Activated T-cell treated with anti-CD3 and anti-CD28 coated beads, Interleukin-2, amount 50 U/mL, for 4 hours (primary cell): Measurements from ENCODE around the gene AFDN. TPM values are rescaled to one million over a fixed set of nuclear protein-coding genes. Genes with fewer than 3 reads are reported as not detected.

ENCODE experiments used
- ATAC-seq, 2 donors: fragments of 200-7000 bp; cut with Tn5 transposase; one replicate each; pipeline ENCODE4 v1.10.0; 2021
- DNase-seq: peaks from one replicate; pipeline ENCODE4 v3.0.0-alpha.2; 2020
- H3K27me3 Mint-ChIP-seq: one replicate; pipeline ENCODE4 v1.8.0; 2021; ENCODE audit warnings: low read depth, mixed read lengths
- H3K36me3 Mint-ChIP-seq: one replicate; pipeline ENCODE4 v1.8.0; 2022; ENCODE audit warnings: mixed read lengths; ENCODE audit not compliant: insufficient read depth
- H3K4me1 Mint-ChIP-seq: one replicate; pipeline ENCODE4 v1.8.0; 2021; ENCODE audit warnings: low read depth, mixed read lengths
- H3K4me3 Mint-ChIP-seq: one replicate; pipeline ENCODE4 v1.8.0; 2021; ENCODE audit warnings: mild to moderate bottlenecking, moderate library complexity, mixed read lengths
- H3K9me3 Mint-ChIP-seq: one replicate; pipeline ENCODE4 v1.8.0; 2021; ENCODE audit warnings: mixed read lengths
- total RNA-seq, 3 donors: library from RNA; stranded (reverse); gene quantifications; one replicate each; pipeline ENCODE4 v1.2.1, GENCODE V29; 2021

Gene AFDN
- total RNA-seq, 3 donors from 2014 or later, result 12.8 to 29.1 (median 17.9) TPM

DNA sequence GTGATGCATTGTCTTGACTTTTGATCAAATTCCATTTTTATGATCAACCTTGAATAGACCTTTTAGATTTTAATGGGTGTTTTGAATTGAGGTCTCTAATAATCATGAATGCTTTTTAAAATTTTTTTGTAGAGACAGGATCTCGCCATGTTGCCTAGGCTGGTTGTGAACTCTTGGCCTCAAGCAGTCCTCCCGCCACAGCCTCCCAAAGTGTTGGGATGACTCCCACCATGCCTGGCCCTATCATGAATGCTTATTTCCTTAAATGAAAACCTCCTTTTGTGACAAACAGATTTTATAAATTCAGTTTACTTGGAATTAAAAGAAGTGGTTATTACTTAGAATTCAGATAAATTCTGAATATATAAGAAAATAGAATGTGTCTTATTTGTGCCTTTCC lies 110.6 kb downstream of the AFDN start:
- DNase-seq (no peak), ATAC-seq (no peak)
- H3K4me1 Mint-ChIP-seq, result no peaks in the 10 kb centered on the region
- H3K36me3 Mint-ChIP-seq, result no peaks in the 10 kb centered on the region
- H3K9me3 Mint-ChIP-seq, result no peaks in the 10 kb centered on the region
- H3K4me3 Mint-ChIP-seq, result no peak overlapping the region
- no peaks in the 10 kb centered on the region for H3K27me3 Mint-ChIP-seq

DNA sequence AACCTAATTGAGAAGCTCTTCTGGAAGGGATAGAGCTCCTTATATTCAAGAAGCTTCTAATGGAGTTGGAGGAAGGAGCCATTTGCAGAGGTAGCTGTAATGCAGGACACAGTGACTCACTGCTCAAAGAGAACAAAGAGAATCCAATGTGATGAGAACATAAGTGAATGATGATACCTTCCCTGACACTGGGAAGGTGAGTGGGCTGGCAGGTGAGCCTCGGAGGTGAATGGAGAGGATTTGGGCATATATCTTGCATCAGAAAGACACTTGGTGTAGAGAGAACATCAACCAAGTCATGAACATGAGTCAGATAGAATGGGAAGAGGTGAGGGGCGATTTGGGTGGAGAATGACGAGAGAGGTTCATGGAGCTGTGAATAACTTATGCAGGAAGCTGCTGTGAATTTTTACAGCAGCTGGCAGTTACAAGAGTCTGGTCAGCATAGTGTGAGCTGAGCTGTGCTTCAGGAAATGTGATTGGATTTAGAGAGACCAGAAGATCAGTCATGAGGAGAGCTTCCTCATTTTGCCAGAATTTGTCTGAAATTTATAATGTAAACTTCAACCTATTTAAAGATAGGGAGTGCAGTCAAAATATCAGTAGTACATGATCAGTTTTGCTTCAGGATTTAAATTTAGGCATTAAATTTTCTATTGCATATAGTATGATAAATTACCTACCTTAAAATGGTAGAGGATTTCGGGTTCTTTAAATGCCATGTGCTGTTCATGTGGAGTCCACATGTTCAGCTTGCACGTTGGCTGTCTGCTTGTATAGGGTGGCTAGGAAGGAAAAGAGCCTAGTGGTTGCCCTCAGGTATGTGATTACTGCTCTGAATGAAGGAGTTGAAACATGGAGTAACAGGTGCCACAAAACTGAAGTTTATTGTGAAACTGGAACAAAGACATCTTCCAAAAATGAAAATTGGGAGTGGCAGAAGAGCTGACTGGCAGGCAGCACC lies 111.5 kb downstream of the AFDN start:
- Mint-ChIP-seq H3K9me3 (no peaks in the 10 kb centered on the region), H3K4me1 (no peaks in the 10 kb centered on the region), H3K4me3 (no peak overlapping the region), H3K36me3 (no peaks in the 10 kb centered on the region), H3K27me3 (no peaks in the 10 kb centered on the region)
- no peak for DNase-seq
- no peak for ATAC-seq

DNA sequence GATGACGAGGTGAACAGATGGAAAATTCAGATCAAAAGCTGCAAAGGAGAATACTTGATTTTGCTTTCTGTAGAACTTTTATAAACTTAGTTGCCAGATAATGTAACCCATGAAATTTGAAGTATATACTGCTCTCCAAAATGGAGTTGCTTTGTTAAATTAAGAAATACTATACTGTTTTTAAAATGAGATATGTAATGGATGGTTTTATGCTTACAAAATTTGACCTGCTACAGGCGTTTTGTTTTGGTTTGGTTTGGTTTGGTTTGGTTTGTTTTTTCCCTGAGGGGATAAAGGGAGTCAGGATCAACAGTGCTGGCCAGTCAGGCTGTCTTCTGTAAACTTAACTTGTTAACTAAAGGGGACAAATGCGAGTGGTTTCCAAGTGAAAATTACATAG lies 115.1 kb downstream of the AFDN start:
- no peaks in the 10 kb centered on the region for H3K27me3 Mint-ChIP-seq
- H3K9me3 Mint-ChIP-seq, result no peaks in the 10 kb centered on the region
- no peaks in the 10 kb centered on the region for H3K4me1 Mint-ChIP-seq
- no peak overlapping the region for H3K4me3 Mint-ChIP-seq
- no peak for ATAC-seq
- no peaks in the 10 kb centered on the region for H3K36me3 Mint-ChIP-seq
- DNase-seq, result no peak

DNA sequence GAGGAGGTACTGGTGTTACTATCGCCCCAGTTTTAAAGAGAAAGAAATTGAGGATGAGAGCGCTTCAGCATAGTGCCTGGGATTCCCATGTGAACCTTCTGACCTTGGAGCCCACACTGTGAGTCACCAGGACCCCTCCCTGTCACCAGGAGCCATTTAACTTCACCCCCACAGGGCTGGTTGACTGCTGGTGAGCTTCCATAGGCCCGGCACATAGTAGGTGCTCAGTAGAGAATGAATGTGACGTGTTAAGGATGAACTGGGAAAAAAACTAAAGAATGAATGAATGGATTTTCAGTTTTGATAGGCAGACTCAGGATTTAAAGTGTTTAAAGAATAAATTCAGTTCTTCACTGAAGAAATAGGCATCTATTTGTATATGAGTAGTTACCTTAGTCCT lies 117.4 kb downstream of the AFDN start:
- no peaks in the 10 kb centered on the region for H3K27me3 Mint-ChIP-seq
- H3K4me1 Mint-ChIP-seq, result no peaks in the 10 kb centered on the region
- H3K9me3 Mint-ChIP-seq, result no peaks in the 10 kb centered on the region
- ATAC-seq, result no peak
- H3K4me3 Mint-ChIP-seq, result no peak overlapping the region
- no peak for DNase-seq
- peaks cover 8% of the 10 kb centered on the region for H3K36me3 Mint-ChIP-seq

DNA sequence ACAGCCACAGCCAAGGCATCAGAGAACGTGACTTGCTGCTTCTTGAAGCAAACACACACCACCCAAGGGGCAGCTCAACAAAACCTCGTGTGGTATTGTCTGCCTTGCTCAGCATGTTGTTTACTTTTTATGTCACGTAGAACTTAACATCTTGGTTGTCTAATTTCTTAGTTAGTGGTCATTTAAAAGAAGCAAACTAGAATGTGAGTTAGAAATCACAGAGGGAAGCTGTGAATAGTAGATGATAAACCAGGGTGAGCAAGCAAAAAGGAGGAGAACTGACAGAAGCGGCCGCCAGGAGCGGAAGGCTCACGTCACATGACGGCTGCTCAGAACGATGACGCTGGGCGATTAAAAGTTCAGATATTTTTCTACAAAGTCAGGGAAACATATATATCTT lies 119.3 kb downstream of the AFDN start:
- ATAC-seq, result no peak
- no peaks in the 10 kb centered on the region for H3K27me3 Mint-ChIP-seq
- no peak overlapping the region for H3K4me3 Mint-ChIP-seq

DNA sequence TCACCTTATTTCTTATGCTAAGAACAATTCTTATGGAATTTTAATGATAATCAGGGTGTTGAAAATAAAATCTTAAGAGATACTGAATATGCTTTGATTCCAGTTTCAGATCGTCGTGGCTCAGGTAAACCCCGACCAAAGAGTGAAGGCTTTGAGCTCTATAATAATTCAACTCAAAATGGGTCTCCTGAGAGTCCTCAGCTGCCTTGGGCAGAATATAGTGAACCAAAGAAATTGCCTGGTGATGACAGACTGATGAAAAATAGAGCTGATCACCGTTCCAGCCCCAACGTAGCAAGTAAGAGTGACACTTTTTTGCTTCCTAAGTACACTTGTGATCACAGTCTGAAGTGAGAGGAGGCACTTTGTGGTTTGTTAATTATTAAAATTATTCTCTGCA lies 119.9 kb downstream of the AFDN start:
- no peak for ATAC-seq
- DNase-seq, result no peak
- Mint-ChIP-seq H3K27me3 (no peaks in the 10 kb centered on the region), H3K36me3 (peaks cover 13% of the 10 kb centered on the region), H3K4me1 (no peaks in the 10 kb centered on the region), H3K9me3 (no peaks in the 10 kb centered on the region), H3K4me3 (no peak overlapping the region)

More for the DNA sequence above, 119.3 kb downstream of the AFDN start:
- Mint-ChIP-seq H3K36me3 (peaks cover 11% of the 10 kb centered on the region), H3K4me1 (no peaks in the 10 kb centered on the region), H3K9me3 (no peaks in the 10 kb centered on the region)
- no peak for DNase-seq

DNA sequence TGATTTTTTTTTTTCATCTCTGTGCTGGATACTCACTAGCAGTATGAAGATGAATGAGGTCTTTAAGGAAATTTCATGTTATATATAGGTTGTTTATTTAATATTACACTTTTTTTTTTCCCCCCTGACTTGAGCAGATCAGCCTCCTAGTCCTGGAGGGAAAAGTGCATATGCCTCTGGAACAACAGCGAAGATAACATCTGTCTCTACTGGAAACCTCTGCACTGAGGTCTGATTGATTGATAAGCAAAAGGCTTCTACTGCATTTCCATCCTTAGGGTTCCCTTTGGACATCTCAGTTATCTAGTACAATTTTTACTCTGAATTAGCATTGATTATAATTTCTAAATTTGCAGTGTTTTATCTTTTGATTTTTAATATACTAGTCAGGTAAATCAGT lies 121.0 kb downstream of the AFDN start:
- peaks cover 17% of the 10 kb centered on the region for H3K36me3 Mint-ChIP-seq
- no peaks in the 10 kb centered on the region for H3K4me1 Mint-ChIP-seq
- no peaks in the 10 kb centered on the region for H3K9me3 Mint-ChIP-seq
- ATAC-seq, result no peak
- no peak overlapping the region for H3K4me3 Mint-ChIP-seq
- H3K27me3 Mint-ChIP-seq, result no peaks in the 10 kb centered on the region
- DNase-seq, result no peak

DNA sequence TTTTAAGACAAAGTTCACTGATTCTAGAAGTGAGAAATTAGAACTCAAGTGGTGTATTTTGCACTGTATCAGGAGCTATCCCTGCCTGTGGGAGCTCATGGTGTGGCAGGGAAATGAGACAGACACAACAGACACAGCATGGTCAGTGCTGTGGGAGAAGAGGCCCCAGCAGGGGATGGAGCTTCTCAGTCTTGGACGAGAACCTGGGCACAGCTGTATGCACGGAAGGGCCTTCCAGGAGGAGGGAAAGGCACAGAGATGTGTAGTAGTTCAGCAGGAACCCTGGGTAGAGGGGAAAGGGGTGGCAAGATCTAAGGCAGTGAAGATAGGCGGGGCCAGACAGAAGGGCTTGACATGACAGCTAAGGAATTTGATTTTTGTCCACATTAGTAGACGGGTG lies 122.0 kb downstream of the AFDN start:
- H3K4me1 Mint-ChIP-seq, result no peaks in the 10 kb centered on the region
- H3K27me3 Mint-ChIP-seq, result no peaks in the 10 kb centered on the region
- ATAC-seq, result no peak
- DNase-seq, result no peak
- H3K9me3 Mint-ChIP-seq, result no peaks in the 10 kb centered on the region
- peaks cover 17% of the 10 kb centered on the region for H3K36me3 Mint-ChIP-seq
- H3K4me3 Mint-ChIP-seq, result no peak overlapping the region

DNA sequence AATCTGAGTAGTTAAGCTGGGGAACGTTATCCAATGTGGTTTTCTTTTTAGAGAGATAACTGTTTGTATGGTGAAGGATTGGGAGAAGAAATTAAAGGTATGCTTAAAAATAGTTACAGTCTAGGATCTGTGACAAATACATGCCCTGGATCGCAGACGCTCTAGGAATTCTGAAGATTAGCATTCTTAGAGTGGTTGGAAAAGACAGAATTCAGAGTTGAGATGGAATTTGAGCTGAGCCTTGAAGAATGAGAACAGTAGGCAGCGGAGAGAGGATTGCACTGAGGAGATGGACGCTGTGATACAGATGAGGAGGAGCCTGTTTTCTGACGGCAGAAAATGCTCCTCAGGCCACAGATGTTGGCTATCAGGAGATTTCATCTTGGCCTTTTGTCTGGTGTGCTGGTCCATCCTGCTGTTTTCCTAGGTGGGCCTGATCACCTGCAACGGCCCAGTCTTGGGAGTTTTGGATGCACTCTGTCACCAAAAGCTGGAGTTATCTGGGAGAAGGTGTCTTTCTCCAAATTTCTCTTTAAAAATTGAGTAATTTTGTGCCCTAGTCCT lies 122.5 kb downstream of the AFDN start:
- H3K4me3 Mint-ChIP-seq, result no peak overlapping the region
- H3K9me3 Mint-ChIP-seq, result no peaks in the 10 kb centered on the region
- H3K36me3 Mint-ChIP-seq, result peaks cover 17% of the 10 kb centered on the region
- H3K27me3 Mint-ChIP-seq, result no peaks in the 10 kb centered on the region
- no peak for ATAC-seq
- no peaks in the 10 kb centered on the region for H3K4me1 Mint-ChIP-seq
- DNase-seq, result no peak

DNA sequence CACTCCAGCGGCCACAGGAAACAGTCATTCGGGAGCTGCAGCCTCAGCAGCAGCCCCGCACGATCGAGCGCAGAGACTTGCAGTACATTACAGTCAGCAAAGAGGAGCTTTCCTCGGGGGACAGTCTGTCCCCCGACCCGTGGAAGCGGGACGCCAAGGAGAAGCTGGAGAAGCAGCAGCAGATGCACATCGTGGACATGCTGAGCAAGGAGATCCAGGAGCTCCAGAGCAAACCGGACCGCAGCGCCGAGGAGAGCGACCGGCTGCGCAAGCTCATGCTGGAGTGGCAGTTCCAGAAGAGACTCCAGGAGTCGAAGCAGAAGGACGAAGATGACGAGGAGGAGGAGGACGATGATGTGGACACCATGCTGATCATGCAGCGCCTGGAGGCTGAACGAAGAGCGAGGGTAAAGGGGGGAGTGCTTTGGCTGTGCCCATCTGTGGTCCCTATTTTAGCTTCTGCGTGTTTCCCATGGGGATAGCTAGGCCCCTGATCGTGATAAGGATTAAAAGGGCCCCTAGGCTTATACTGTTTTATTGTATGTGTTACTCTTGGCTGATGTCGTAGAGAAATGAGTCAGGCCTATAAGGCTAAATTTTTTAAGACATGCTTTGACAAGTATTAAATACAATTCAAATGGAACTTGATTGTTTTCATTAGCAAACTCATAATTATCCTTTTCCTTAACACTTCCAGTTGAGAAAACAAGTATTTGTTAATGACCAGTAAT lies 125.2 kb downstream of the AFDN start:
- no peak for DNase-seq
- ATAC-seq, result no peak

DNA sequence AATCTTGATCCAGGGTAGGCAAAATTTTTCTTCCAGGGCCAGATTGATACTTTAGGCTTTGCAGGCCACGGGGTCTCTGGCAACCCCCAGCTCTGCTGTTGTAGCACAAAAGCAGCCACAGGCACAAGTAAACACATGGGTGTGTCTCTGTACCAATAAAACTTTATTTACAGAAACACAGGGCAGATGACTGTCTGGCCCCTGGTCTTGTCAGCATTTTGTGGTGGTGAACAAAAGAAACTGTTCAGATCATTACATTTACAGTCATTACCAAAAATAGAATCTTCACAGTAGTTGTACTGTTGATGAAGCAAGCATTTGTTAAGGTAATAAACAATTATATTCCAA lies 125.8 kb downstream of the AFDN start:
- no peak overlapping the region for H3K4me3 Mint-ChIP-seq
- H3K9me3 Mint-ChIP-seq, result no peaks in the 10 kb centered on the region
- no peak for ATAC-seq
- H3K36me3 Mint-ChIP-seq, result peaks cover 17% of the 10 kb centered on the region
- no peaks in the 10 kb centered on the region for H3K27me3 Mint-ChIP-seq
- no peak for DNase-seq
- no peaks in the 10 kb centered on the region for H3K4me1 Mint-ChIP-seq

More for the DNA sequence above, 125.2 kb downstream of the AFDN start:
- Mint-ChIP-seq H3K4me3 (no peak overlapping the region), H3K9me3 (no peaks in the 10 kb centered on the region), H3K36me3 (peaks cover 17% of the 10 kb centered on the region), H3K27me3 (no peaks in the 10 kb centered on the region), H3K4me1 (no peaks in the 10 kb centered on the region)

DNA sequence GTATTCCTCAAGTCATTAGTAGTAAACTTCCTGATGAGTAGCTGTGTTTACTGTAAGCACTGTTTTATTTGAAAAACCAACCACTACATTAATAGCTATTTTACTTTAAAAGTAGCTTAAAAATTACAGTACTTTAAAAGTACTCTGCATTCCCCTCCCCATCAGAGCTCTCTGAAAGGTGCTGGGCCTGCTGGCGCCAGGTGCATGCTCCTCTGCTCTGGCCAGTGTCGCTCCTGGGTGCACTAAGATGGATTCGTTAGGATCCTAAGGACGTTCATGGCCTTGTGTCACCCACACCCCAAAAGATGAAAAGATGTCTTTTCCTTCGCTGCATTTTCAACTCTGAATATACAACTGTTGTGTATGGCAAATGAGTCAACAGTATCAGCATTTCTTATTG lies 126.8 kb downstream of the AFDN start:
- DNase-seq (no peak), ATAC-seq (no peak)
- Mint-ChIP-seq H3K36me3 (peaks cover 14% of the 10 kb centered on the region), H3K9me3 (no peaks in the 10 kb centered on the region), H3K27me3 (no peaks in the 10 kb centered on the region), H3K4me1 (no peaks in the 10 kb centered on the region), H3K4me3 (no peak overlapping the region)

DNA sequence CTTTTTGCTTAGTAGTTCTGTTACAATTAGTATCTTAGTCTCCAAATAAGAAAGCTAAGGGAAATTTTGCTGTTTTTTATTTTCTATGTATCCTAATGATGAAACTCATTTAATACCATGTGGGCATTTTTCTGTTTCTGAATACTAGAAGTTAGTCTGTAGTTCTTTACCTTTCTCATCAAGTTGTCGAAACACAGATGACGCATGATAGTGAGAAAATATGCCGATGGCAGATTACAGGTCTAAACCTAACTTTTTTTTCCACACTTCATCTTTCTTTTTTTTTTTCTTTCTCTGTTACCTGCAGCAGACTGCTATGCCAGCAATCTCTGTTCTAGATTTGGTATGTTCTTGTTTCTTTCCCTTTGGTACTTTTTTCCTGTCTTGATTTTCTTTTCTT lies 127.4 kb downstream of the AFDN start:
- ATAC-seq (no peak), DNase-seq (no peak)
- no peaks in the 10 kb centered on the region for H3K4me1 Mint-ChIP-seq
- H3K27me3 Mint-ChIP-seq, result no peaks in the 10 kb centered on the region
- H3K36me3 Mint-ChIP-seq, result peaks cover 9% of the 10 kb centered on the region
- no peaks in the 10 kb centered on the region for H3K9me3 Mint-ChIP-seq
- no peak overlapping the region for H3K4me3 Mint-ChIP-seq

DNA sequence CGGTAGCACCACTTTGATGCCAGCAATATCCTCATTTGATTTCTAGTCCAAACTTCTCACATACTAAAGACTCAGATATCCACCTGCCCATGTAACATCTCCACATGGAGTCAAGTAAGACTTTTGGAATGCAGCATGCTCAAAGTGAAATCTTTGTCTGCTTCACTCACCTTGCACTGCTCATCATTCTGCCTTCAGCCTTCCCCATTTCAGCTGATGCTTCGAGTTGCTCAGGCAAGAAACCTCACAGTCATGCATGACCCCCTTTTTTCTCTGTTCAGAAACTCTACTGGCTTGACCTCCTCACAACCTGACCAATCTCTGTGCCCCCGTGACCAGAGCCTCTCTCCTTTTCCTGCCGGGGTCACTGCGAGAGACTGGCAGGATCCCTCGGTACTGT lies 129.8 kb downstream of the AFDN start:
- ATAC-seq (no peak), DNase-seq (no peak)
- Mint-ChIP-seq H3K4me1 (no peaks in the 10 kb centered on the region), H3K36me3 (peaks cover 7% of the 10 kb centered on the region), H3K27me3 (no peaks in the 10 kb centered on the region), H3K9me3 (no peaks in the 10 kb centered on the region), H3K4me3 (no peak overlapping the region)
